Fibroblast of lung (primary cell): ENCODE measurements around the gene ALDOB. TPM values are rescaled to one million over a fixed set of nuclear protein-coding genes. Genes with fewer than 3 reads are reported as not detected.

Experiments used
- DNase-seq, 2 donors: peaks; one replicate each; pipeline versions ENCODE4 v3.0.0 to v3.0.0-alpha.2; 2010; ENCODE audit warnings: low read depth in 2 of 2
- H2AFZ ChIP-seq: 2 replicates; pipeline ENCODE4 v1.5.1; 2012; ENCODE audit warnings: low read length, control low read depth, inconsistent platforms
- H3K27ac ChIP-seq: 2 replicates; pipeline ENCODE4 v1.5.1; 2011; ENCODE audit warnings: low read length, control low read depth; ENCODE audit not compliant: insufficient read depth
- H3K27me3 ChIP-seq: 2 replicates; pipeline ENCODE4 v1.5.1; 2011; ENCODE audit warnings: mild to moderate bottlenecking, low read length; ENCODE audit not compliant: control insufficient read depth, insufficient read depth
- H3K36me3 ChIP-seq: 2 replicates; pipeline ENCODE4 v1.5.1; 2011; ENCODE audit warnings: low read length; ENCODE audit not compliant: control insufficient read depth, insufficient read depth
- H3K4me1 ChIP-seq: 2 replicates; pipeline ENCODE4 v1.5.1; 2011; ENCODE audit warnings: low read length; ENCODE audit not compliant: control insufficient read depth, insufficient read depth; ENCODE audit errors: extremely low read depth
- H3K4me2 ChIP-seq: 2 replicates; pipeline ENCODE4 v1.5.1; 2011; ENCODE audit warnings: low read length, control low read depth; ENCODE audit not compliant: insufficient read depth; ENCODE audit errors: extremely low read depth
- H3K4me3 ChIP-seq, 4 experiments: fragments of 200-600 bp in 1 of 4; sonication (generic) in 1 of 4; replicated peaks in 1 of 4; 2 replicates each; pipeline ENCODE4 v1.5.1; 2011 to 2016; ENCODE audit warnings: low read length in 4 of 4, low read depth in 3 of 4, mild to moderate bottlenecking in 3 of 4, control low read depth in 2 of 4, inconsistent platforms in 1 of 4, mixed read lengths in 1 of 4; ENCODE audit not compliant: insufficient read depth in 1 of 4; ENCODE audit errors: control extremely low read depth in 1 of 4
- H3K79me2 ChIP-seq: 2 replicates; pipeline ENCODE4 v1.5.1; 2012; ENCODE audit warnings: mild to moderate bottlenecking, low read length, inconsistent platforms; ENCODE audit not compliant: control insufficient read depth, insufficient read depth
- H3K9ac ChIP-seq: 2 replicates; pipeline ENCODE4 v1.5.1; 2011; ENCODE audit warnings: mild to moderate bottlenecking, low read length, control low read depth; ENCODE audit not compliant: insufficient read depth
- H3K9me3 ChIP-seq: 2 replicates; pipeline ENCODE4 v1.5.1; 2012; ENCODE audit warnings: low read depth, low read length; ENCODE audit not compliant: control insufficient read depth, insufficient read depth
- H4K20me1 ChIP-seq: 2 replicates; pipeline ENCODE4 v1.5.1; 2011; ENCODE audit warnings: low read length; ENCODE audit not compliant: control insufficient read depth, insufficient read depth; ENCODE audit errors: extremely low read depth
- EZH2 ChIP-seq: IDR thresholded peaks from 2 replicates; pipeline ENCODE4 v1.5.1; 2012; ENCODE audit warnings: low read length, control low read depth, mild to moderate bottlenecking; ENCODE audit errors: missing control alignments
- polyA plus RNA-seq, 2 donors: library from polyadenylated mRNA; depleted of rRNA in 1 of 2; stranded (reverse) in 1 of 2; unstranded in 1 of 2; fragments of >200 nt; gene quantifications; 2 replicates each; pipeline ENCODE4 v1.2.1, GENCODE V29; 2011 to 2012; ENCODE audit warnings: missing spikeins in 1 of 2
- total RNA-seq: library from RNA; depleted of rRNA; stranded (reverse); fragments of >200 nt; gene quantifications from 2 replicates; pipeline ENCODE4 v1.2.1, GENCODE V29; 2014
- TF ChIP-seq, protein P1 (sequence below), 2 donors: IDR thresholded peaks in 1 of 2; conservative IDR thresholded peaks in 1 of 2; 1 replicate in 1 of 2; 2 replicates in 1 of 2; pipeline ENCODE4 v1.5.1; 2011 to 2012; ENCODE audit warnings: low read length in 2 of 2, control low read depth in 1 of 2, inconsistent platforms in 1 of 2, low read depth in 1 of 2, mild to moderate bottlenecking in 1 of 2

ALDOB gene
- total and polyA plus RNA-seq, 2 donors (not counting 1 experiment from before 2014, with no cell fraction given), result not detected

GRCh38 chr9:101458963-101459631 lies 23.5 kb upstream of the ALDOB start:
- H3K36me3 ChIP-seq, result no peaks in the 10 kb centered on the region

GRCh38 chr9:101457003-101457402 lies 21.4 kb upstream of the ALDOB start:
- no peak overlapping the region for H3K27ac ChIP-seq
- H3K9me3 ChIP-seq, result no peaks in the 10 kb centered on the region

More at GRCh38 chr9:101458963-101459631, 23.5 kb upstream of the ALDOB start:
- Histone ChIP-seq H2AFZ (no peak overlapping the region), H3K27ac (no peak overlapping the region), H3K9ac (no peak overlapping the region), H3K4me1 (no peaks in the 10 kb centered on the region), H3K79me2 (no peaks in the 10 kb centered on the region), H4K20me1 (no peaks in the 10 kb centered on the region), H3K9me3 (no peaks in the 10 kb centered on the region), H3K27me3 (no peaks in the 10 kb centered on the region), H3K4me3 (no peak overlapping the region), H3K4me2 (no peak overlapping the region)
- peak; percentile 66 to 87 for DNase-seq
- TF ChIP-seq, protein P1, sequence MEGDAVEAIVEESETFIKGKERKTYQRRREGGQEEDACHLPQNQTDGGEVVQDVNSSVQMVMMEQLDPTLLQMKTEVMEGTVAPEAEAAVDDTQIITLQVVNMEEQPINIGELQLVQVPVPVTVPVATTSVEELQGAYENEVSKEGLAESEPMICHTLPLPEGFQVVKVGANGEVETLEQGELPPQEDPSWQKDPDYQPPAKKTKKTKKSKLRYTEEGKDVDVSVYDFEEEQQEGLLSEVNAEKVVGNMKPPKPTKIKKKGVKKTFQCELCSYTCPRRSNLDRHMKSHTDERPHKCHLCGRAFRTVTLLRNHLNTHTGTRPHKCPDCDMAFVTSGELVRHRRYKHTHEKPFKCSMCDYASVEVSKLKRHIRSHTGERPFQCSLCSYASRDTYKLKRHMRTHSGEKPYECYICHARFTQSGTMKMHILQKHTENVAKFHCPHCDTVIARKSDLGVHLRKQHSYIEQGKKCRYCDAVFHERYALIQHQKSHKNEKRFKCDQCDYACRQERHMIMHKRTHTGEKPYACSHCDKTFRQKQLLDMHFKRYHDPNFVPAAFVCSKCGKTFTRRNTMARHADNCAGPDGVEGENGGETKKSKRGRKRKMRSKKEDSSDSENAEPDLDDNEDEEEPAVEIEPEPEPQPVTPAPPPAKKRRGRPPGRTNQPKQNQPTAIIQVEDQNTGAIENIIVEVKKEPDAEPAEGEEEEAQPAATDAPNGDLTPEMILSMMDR (conservative IDR thresholded peaks at IDR 0.05 in 1 of 2, IDR thresholded peaks at IDR 0.05 in 1 of 2; ENCODE audit: low read depth in 1 of 2, low read length in 2 of 2), result peak; percentile 86 to 91
- TF ChIP-seq EZH2, result no peak

GRCh38 chr9:101455656-101456240 lies 20.2 kb upstream of the ALDOB start:
- H3K4me1 ChIP-seq, result no peaks in the 10 kb centered on the region
- H3K9me3 ChIP-seq, result no peaks in the 10 kb centered on the region
- H4K20me1 ChIP-seq, result no peaks in the 10 kb centered on the region
- DNase-seq, result peak; percentile 7 to 54
- H3K79me2 ChIP-seq, result no peaks in the 10 kb centered on the region
- no peak overlapping the region for H3K4me3 ChIP-seq
- no peak for TF ChIP-seq EZH2
- TF ChIP-seq, protein P1 (conservative IDR thresholded peaks at IDR 0.05 in 1 of 2, IDR thresholded peaks at IDR 0.05 in 1 of 2; ENCODE audit: low read depth in 1 of 2, low read length in 2 of 2), result no peak
- no peak overlapping the region for H3K27ac ChIP-seq
- H3K4me2 ChIP-seq, result no peak overlapping the region
- H3K27me3 ChIP-seq, result peaks cover 2% of the 10 kb centered on the region
- H2AFZ ChIP-seq, result no peak overlapping the region
- H3K36me3 ChIP-seq, result no peaks in the 10 kb centered on the region
- H3K9ac ChIP-seq, result no peak overlapping the region

More at GRCh38 chr9:101457003-101457402, 21.4 kb upstream of the ALDOB start:
- H3K36me3 ChIP-seq, result no peaks in the 10 kb centered on the region
- H3K4me1 ChIP-seq, result no peaks in the 10 kb centered on the region
- no peak overlapping the region for H3K9ac ChIP-seq
- DNase-seq, result no peak
- H2AFZ ChIP-seq, result no peak overlapping the region
- TF ChIP-seq EZH2, result no peak
- TF ChIP-seq, protein P1 (conservative IDR thresholded peaks at IDR 0.05 in 1 of 2, IDR thresholded peaks at IDR 0.05 in 1 of 2; ENCODE audit: low read depth in 1 of 2, low read length in 2 of 2), result no peak
- H4K20me1 ChIP-seq, result no peaks in the 10 kb centered on the region
- H3K4me2 ChIP-seq, result no peak overlapping the region
- no peaks in the 10 kb centered on the region for H3K27me3 ChIP-seq
- no peaks in the 10 kb centered on the region for H3K79me2 ChIP-seq
- H3K4me3 ChIP-seq, result no peak overlapping the region
